ENCODE data around the gene NCL. TPM values are rescaled to one million over a fixed set of nuclear protein-coding genes. Genes with fewer than 3 reads are reported as not detected.

The NCL gene
- total and polyA plus RNA-seq, 2 of the 13 experiments (the other 11 are each of a cell fraction or from before 2014, with no cell fraction given): 105 to 779 TPM

DNA sequence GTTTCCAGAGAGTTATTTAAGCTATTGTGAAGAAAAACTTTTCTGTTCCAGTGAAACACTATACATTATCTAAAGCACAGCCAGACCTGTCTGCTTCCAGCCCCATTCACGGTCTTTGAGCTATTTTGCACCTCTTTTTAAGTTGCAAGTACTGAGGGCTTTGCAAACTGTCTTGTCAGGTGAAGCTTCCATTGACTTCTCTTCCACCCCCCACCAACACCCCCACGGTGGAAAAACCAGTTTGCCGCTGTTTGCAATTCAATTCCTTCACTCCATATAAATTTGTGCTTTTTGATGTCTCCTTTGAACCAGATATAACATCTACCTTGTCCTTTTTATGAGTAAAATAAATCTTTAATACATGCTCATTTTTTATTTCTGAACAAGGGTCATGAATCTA is 53.0 kb downstream of the NCL start:
- no peak overlapping the region; a peak in 1 of 6 replicates for H3K4me3 ChIP-seq (replicated peaks in 1 of 3; ENCODE audit: insufficient read depth in 1 of 3, low read depth in 2 of 3, low read length in 3 of 3)
- H3K27ac ChIP-seq (ENCODE audit: extremely low read length, insufficient read depth, low read length): no peak overlapping the region
- DNase-seq (ENCODE audit: low spot score): no peak
- intact Hi-C loops (cut with micrococcal nuclease; ENCODE audit: unreplicated experiment): loop anchor here (5.0 kb wide), 2 partner anchors 164 to 309 kb away; no protein-coding TSS in a partner anchor
- 0 out of 2 replicates have a peak overlapping the region, but pooled peaks have one; percentile 100 for H3K4me2 ChIP-seq (ENCODE audit: low read depth, low read length)
- ChIA-PET CTCF (ENCODE audit: low intra/inter-chr PET ratio, low total read pairs) (interaction anchor here (1.6 to 4.2 kb wide), 2 partner anchors 115 to 185 kb away, joined by 14 to 45 read pairs; no protein-coding TSS in a partner anchor), POLR2A (interaction anchor here (1.6 to 3.8 kb wide), 2 partner anchors 53 kb away, joined by 5 to 18 read pairs; partner anchors contain the start of gene NCL)
- in situ Hi-C loops (cut with HindIII; ENCODE audit: extremely low pct_ligation_motif_present, low pct_unique_long_range_greater_than_20kb): loop anchor here (5.0 to 10.0 kb wide), 3 partner anchors 114 to 306 kb away; no protein-coding TSS in a partner anchor
- WGBS (ENCODE audit: low lambda C conversion rate): 45% methylated on average over 3 of the region's 3 CpGs
- H3K4me1 ChIP-seq (ENCODE audit: insufficient read depth, low read length): peaks cover 40% of the 10 kb centered on the region
- no peak for ATAC-seq
- no peak for TF ChIP-seq THYN1 (CRISPR knock-in tag; IDR thresholded peaks at IDR 0.05; ENCODE audit: borderline replicate concordance, low read depth)
- TF ChIP-seq ASH2L (IDR thresholded peaks at IDR 0.05; ENCODE audit: insufficient read length, low read depth, low read length): no peak
- no peak for TF ChIP-seq ZNF235 (CRISPR knock-in tag; IDR thresholded peaks at IDR 0.05; ENCODE audit: borderline replicate concordance)
- no peak for TF ChIP-seq ZC3H13 (CRISPR knock-in tag; IDR thresholded peaks at IDR 0.05)
- no TSS peak for BruUV-seq (replicated peaks)
- no peak for FAIRE-seq
- no peak overlapping the region for H2AFZ ChIP-seq (ENCODE audit: low read length)
- H3K9ac ChIP-seq (ENCODE audit: insufficient read depth, low read depth, low read length): no peak overlapping the region
- H4K20me1 ChIP-seq (ENCODE audit: insufficient read depth, low read length): no peaks in the 10 kb centered on the region
- peaks cover 11% of the 10 kb centered on the region for H3K9me3 ChIP-seq (ENCODE audit: low read length)
- peaks cover 0 to 8% of the 10 kb centered on the region in 2 experiments; a peak in 3 of 5 replicates for H3K27me3 ChIP-seq (ENCODE audit: control insufficient read depth in 1 of 2, insufficient read depth in 2 of 2, low read length in 2 of 2)
- no peaks in the 10 kb centered on the region for H3K79me2 ChIP-seq (ENCODE audit: insufficient read depth, low read length)
- H3K36me3 ChIP-seq (replicated peaks in 1 of 2; ENCODE audit: control insufficient read depth in 1 of 2, insufficient read depth in 2 of 2, low read length in 2 of 2): no peaks in the 10 kb centered on the region

- no TSS peak for BruUV-seq (replicated peaks)
- Histone ChIP-seq H3K79me2 (ENCODE audit: insufficient read depth, low read length) (no peaks in the 10 kb centered on the region), H3K4me2 (ENCODE audit: low read depth, low read length) (no peak overlapping the region), H3K27ac (ENCODE audit: extremely low read length, insufficient read depth, low read length) (no peak overlapping the region), H2AFZ (ENCODE audit: low read length) (no peak overlapping the region), H3K4me3 (replicated peaks in 1 of 3; ENCODE audit: insufficient read depth in 1 of 3, low read depth in 2 of 3, low read length in 3 of 3) (no peak overlapping the region), H3K27me3 (ENCODE audit: control insufficient read depth in 1 of 2, insufficient read depth in 2 of 2, low read length in 2 of 2) (peaks cover 0 to 9% of the 10 kb centered on the region in 2 experiments; a peak in 3 of 5 replicates), H3K9ac (ENCODE audit: insufficient read depth, low read depth, low read length) (no peak overlapping the region), H3K4me1 (ENCODE audit: insufficient read depth, low read length) (peaks cover 42% of the 10 kb centered on the region), H3K36me3 (replicated peaks in 1 of 2; ENCODE audit: control insufficient read depth in 1 of 2, insufficient read depth in 2 of 2, low read length in 2 of 2) (no peaks in the 10 kb centered on the region), H3K9me3 (ENCODE audit: low read length) (peaks cover 11% of the 10 kb centered on the region), H4K20me1 (ENCODE audit: insufficient read depth, low read length) (no peaks in the 10 kb centered on the region)
- DNase-seq (ENCODE audit: low spot score) (no peak), FAIRE-seq (no peak), ATAC-seq (no peak)
- ChIA-PET POLR2A (interaction anchor here (1.6 kb wide), 1 partner anchor 54 kb away, joined by 5 read pairs; the partner anchor contains the start of gene NCL), CTCF (ENCODE audit: low intra/inter-chr PET ratio, low total read pairs) (interaction anchor here (4.2 kb wide), 1 partner anchor 114 kb away, joined by 45 read pairs; no protein-coding TSS in a partner anchor)
- intact Hi-C loops (cut with micrococcal nuclease; ENCODE audit: unreplicated experiment): loop anchor here (5.0 kb wide), 2 partner anchors 163 to 308 kb away; no protein-coding TSS in a partner anchor
- in situ Hi-C loops (cut with HindIII; ENCODE audit: extremely low pct_ligation_motif_present, low pct_unique_long_range_greater_than_20kb): loop anchor here (5.0 to 10.0 kb wide), 3 partner anchors 113 to 306 kb away; no protein-coding TSS in a partner anchor
- 53% methylated on average over 6 of the region's 6 CpGs for WGBS (ENCODE audit: low lambda C conversion rate)
- TF ChIP-seq POLR2AphosphoS5 (IDR thresholded peaks at IDR 0.05; ENCODE audit: low read depth, low read length) (no peak), ZNF367 (CRISPR knock-in tag; IDR thresholded peaks at IDR 0.05; ENCODE audit: borderline replicate concordance) (no peak), HOXA5 (CRISPR knock-in tag; IDR thresholded peaks at IDR 0.05) (no peak), CTCF (CRISPR knock-in tag; IDR thresholded peaks at IDR 0.05) (peak; percentile 46), GTF3A (CRISPR knock-in tag; conservative IDR thresholded peaks at IDR 0.05) (no peak), ZSCAN21 (CRISPR knock-in tag; IDR thresholded peaks at IDR 0.05; ENCODE audit: borderline replicate concordance) (no peak)
These were observed 53.8 kb downstream of the NCL start for GRCh38 chr2:231410293-231411004.

All from HepG2 (cell line).